ENCODE data around the gene LCE1E. TPM values are rescaled to one million over a fixed set of nuclear protein-coding genes. Genes with fewer than 3 reads are reported as not detected.

LCE1E gene
- not detected for total RNA-seq
- polyA plus RNA-seq, result not detected

GRCh38 chr1:152786077-152786476, at the start of gene LCE1E:
Gene LCE1E, plus strand, starts transcription at chr1:152786257. Its CDS starts 1,043 bp downstream, at chr1:152787300.
- no peak within 1 kb of the TSS for H3K4me3 ChIP-seq (ENCODE audit: low read length in 2 of 2)
- H3K27ac ChIP-seq (ENCODE audit: low read depth, low read length), result no peak within 1 kb of the TSS
- Mint-ChIP-seq H3K27me3 (peaks cover 15 to 46% of the 10 kb centered on the region in 2 donors), H3K4me3 (no peak within 1 kb of the TSS), H3K4me1 (no peaks in the 10 kb centered on the region), H3K9me3 (no peaks in the 10 kb centered on the region), H3K27ac (no peak within 1 kb of the TSS), H3K36me3 (no peaks in the 10 kb centered on the region)
- H3K4me1 ChIP-seq (ENCODE audit: insufficient read depth, low read length), result no peaks in the 10 kb centered on the region
- no peaks in the 10 kb centered on the region for H3K36me3 ChIP-seq (ENCODE audit: insufficient read depth, low read length)
- no peaks in the 10 kb centered on the region for H3K9me3 ChIP-seq (ENCODE audit: control insufficient read depth in 1 of 2, low read length in 2 of 2)
- peaks cover 4% of the 10 kb centered on the region for H3K27me3 ChIP-seq (ENCODE audit: insufficient read depth, low read length)
- ChIA-PET POLR2A (ENCODE audit: partially characterized antibody) (no interaction called here), CTCF (ENCODE audit: partially characterized antibody) (no interaction called here)
- DNase-seq, result no peak
- intact Hi-C loops (cut with micrococcal nuclease), result no loop called here

DNA sequence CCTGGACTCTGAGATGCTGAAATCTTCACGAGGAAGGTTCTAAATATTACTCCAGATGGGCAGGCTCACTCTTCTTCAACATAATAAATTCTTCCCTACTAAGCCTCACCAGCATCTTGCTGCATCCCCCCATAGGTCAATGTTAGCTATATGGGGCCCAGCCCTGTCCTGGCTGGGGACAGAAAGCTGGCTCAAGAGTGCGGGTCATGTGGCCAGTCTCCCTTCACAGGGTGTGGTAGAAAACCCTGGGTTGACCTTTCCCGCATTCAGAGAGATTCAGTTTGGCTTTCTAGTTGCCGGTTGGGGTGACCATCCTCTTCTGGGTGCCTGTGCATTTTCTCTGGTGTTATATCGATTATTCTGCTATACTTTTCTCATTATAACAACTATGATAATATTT, 48.1 kb upstream of the LCE1E start:
- Histone ChIP-seq H3K36me3 (ENCODE audit: insufficient read depth, low read length) (no peaks in the 10 kb centered on the region), H3K4me1 (ENCODE audit: insufficient read depth, low read length) (no peaks in the 10 kb centered on the region), H3K4me3 (ENCODE audit: low read length in 2 of 2) (no peak overlapping the region), H3K9me3 (ENCODE audit: control insufficient read depth in 1 of 2, low read length in 2 of 2) (no peaks in the 10 kb centered on the region), H3K27me3 (ENCODE audit: insufficient read depth, low read length) (no peaks in the 10 kb centered on the region), H3K27ac (ENCODE audit: low read depth, low read length) (no peak overlapping the region)
- CTCF ChIA-PET (ENCODE audit: partially characterized antibody), result no interaction called here
- H3K36me3 Mint-ChIP-seq, result no peaks in the 10 kb centered on the region
- no peak overlapping the region for H3K27ac Mint-ChIP-seq
- H3K9me3 Mint-ChIP-seq, result no peaks in the 10 kb centered on the region
- peaks cover 18 to 24% of the 10 kb centered on the region in 2 donors for H3K27me3 Mint-ChIP-seq
- no peaks in the 10 kb centered on the region for H3K4me1 Mint-ChIP-seq
- POLR2A ChIA-PET (ENCODE audit: partially characterized antibody), result no interaction called here
- no peak overlapping the region for H3K4me3 Mint-ChIP-seq
- intact Hi-C loops (cut with micrococcal nuclease), result no loop called here
- no peak for DNase-seq

GRCh38 chr1:152739841-152740240, 46.2 kb upstream of the LCE1E start:
- Histone ChIP-seq H3K9me3 (ENCODE audit: control insufficient read depth in 1 of 2, low read length in 2 of 2) (no peaks in the 10 kb centered on the region), H3K27ac (ENCODE audit: low read depth, low read length) (no peak overlapping the region), H3K27me3 (ENCODE audit: insufficient read depth, low read length) (no peaks in the 10 kb centered on the region), H3K36me3 (ENCODE audit: insufficient read depth, low read length) (no peaks in the 10 kb centered on the region), H3K4me3 (ENCODE audit: low read length in 2 of 2) (no peak overlapping the region), H3K4me1 (ENCODE audit: insufficient read depth, low read length) (no peaks in the 10 kb centered on the region)
- H3K9me3 Mint-ChIP-seq, result no peaks in the 10 kb centered on the region
- no peak overlapping the region for H3K4me3 Mint-ChIP-seq
- DNase-seq, result no peak
- H3K27ac Mint-ChIP-seq, result no peak overlapping the region
- ChIA-PET CTCF (ENCODE audit: partially characterized antibody) (no interaction called here), POLR2A (ENCODE audit: partially characterized antibody) (no interaction called here)
- no peaks in the 10 kb centered on the region for H3K36me3 Mint-ChIP-seq
- peaks cover 19 to 28% of the 10 kb centered on the region in 2 donors for H3K27me3 Mint-ChIP-seq
- no peaks in the 10 kb centered on the region for H3K4me1 Mint-ChIP-seq
- intact Hi-C loops (cut with micrococcal nuclease), result no loop called here

GRCh38 chr1:152741656-152742055, 44.4 kb upstream of the LCE1E start:
- peaks cover 17 to 33% of the 10 kb centered on the region in 2 donors for H3K27me3 Mint-ChIP-seq
- CTCF ChIA-PET (ENCODE audit: partially characterized antibody), result no interaction called here
- POLR2A ChIA-PET (ENCODE audit: partially characterized antibody), result no interaction called here

DNA sequence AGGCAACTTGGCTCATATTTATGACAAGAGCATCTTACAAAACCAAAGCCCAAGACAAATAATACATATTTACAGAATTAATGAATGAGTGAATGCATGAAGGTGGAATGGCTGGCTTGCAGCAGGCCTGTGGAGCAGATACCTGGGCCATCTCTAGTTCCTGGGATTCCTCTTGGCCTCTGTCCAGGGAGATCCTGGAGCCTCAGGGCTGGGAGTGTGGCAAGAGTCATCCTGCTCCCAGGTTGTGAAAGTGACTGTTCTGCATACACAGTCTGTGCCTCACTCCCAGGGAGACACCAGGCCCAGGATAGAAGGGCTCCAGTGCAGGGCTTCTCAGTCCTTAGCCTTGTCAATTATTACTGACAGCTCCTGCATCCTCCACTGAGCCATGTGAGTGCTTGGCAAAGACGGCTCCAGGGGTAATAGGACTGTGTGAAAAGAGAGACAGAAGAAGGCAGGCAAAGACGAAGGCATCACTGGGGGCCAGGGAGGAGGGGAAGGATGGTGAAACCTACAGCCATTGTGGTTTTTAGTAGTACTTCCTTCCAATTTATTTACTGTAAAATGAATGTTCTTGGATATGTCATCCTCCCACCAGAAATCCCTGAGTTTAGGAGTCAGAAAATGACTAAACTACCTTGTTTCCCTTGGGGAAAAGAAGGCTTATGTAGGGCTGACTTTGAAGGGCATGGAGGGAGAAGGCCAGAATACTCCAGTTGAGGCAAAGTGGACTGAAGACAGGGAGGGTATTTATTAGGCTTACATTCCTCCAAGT, 42.5 kb upstream of the LCE1E start:
- Histone ChIP-seq H3K27me3 (ENCODE audit: insufficient read depth, low read length) (no peaks in the 10 kb centered on the region), H3K9me3 (ENCODE audit: control insufficient read depth in 1 of 2, low read length in 2 of 2) (no peaks in the 10 kb centered on the region), H3K27ac (ENCODE audit: low read depth, low read length) (no peak overlapping the region), H3K4me1 (ENCODE audit: insufficient read depth, low read length) (no peaks in the 10 kb centered on the region), H3K36me3 (ENCODE audit: insufficient read depth, low read length) (no peaks in the 10 kb centered on the region), H3K4me3 (ENCODE audit: low read length in 2 of 2) (no peak overlapping the region)
- H3K4me3 Mint-ChIP-seq, result no peak overlapping the region
- H3K36me3 Mint-ChIP-seq, result no peaks in the 10 kb centered on the region
- no peak overlapping the region for H3K27ac Mint-ChIP-seq
- H3K27me3 Mint-ChIP-seq, result peaks cover 12 to 34% of the 10 kb centered on the region in 2 donors
- no peak for DNase-seq
- CTCF ChIA-PET (ENCODE audit: partially characterized antibody), result no interaction called here
- POLR2A ChIA-PET (ENCODE audit: partially characterized antibody), result no interaction called here
- H3K9me3 Mint-ChIP-seq, result no peaks in the 10 kb centered on the region
- H3K4me1 Mint-ChIP-seq, result no peaks in the 10 kb centered on the region
- intact Hi-C loops (cut with micrococcal nuclease), result no loop called here

More at GRCh38 chr1:152741656-152742055, 44.4 kb upstream of the LCE1E start:
- intact Hi-C loops (cut with micrococcal nuclease), result no loop called here
- Histone ChIP-seq H3K4me1 (ENCODE audit: insufficient read depth, low read length) (no peaks in the 10 kb centered on the region), H3K27ac (ENCODE audit: low read depth, low read length) (no peak overlapping the region), H3K4me3 (ENCODE audit: low read length in 2 of 2) (no peak overlapping the region), H3K27me3 (ENCODE audit: insufficient read depth, low read length) (no peaks in the 10 kb centered on the region), H3K36me3 (ENCODE audit: insufficient read depth, low read length) (no peaks in the 10 kb centered on the region), H3K9me3 (ENCODE audit: control insufficient read depth in 1 of 2, low read length in 2 of 2) (no peaks in the 10 kb centered on the region)
- DNase-seq, result no peak
- Mint-ChIP-seq H3K4me3 (no peak overlapping the region), H3K27ac (no peak overlapping the region), H3K9me3 (no peaks in the 10 kb centered on the region), H3K4me1 (no peaks in the 10 kb centered on the region), H3K36me3 (no peaks in the 10 kb centered on the region)

DNA sequence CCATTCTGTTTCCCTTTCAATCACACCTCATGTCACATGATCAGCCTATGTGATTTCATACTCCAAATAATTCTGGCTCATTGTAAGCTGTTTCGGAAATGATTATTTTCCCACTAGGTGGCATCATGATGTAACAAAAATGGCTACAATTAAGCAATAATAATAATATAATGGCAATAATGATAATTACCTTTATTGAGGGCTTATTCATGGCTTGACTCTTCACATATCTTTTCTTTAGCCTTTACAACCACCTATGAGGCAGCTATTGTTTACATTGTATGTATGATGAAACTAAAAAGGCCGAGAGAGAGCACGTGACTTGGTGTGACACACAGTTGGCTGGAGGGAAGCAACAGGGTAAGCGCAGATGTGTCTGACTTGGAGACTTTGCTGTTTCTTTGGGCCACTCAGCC, 40.8 kb upstream of the LCE1E start:
- H3K36me3 ChIP-seq (ENCODE audit: insufficient read depth, low read length), result no peaks in the 10 kb centered on the region
- CTCF ChIA-PET (ENCODE audit: partially characterized antibody), result no interaction called here
- H3K27me3 ChIP-seq (ENCODE audit: insufficient read depth, low read length), result no peaks in the 10 kb centered on the region
- intact Hi-C loops (cut with micrococcal nuclease), result no loop called here
- Mint-ChIP-seq H3K27me3 (peaks cover 13 to 32% of the 10 kb centered on the region in 2 donors), H3K27ac (no peak overlapping the region), H3K4me1 (no peaks in the 10 kb centered on the region), H3K4me3 (no peak overlapping the region), H3K9me3 (no peaks in the 10 kb centered on the region), H3K36me3 (no peaks in the 10 kb centered on the region)
- POLR2A ChIA-PET (ENCODE audit: partially characterized antibody), result no interaction called here
- H3K4me3 ChIP-seq (ENCODE audit: low read length in 2 of 2), result no peak overlapping the region
- H3K4me1 ChIP-seq (ENCODE audit: insufficient read depth, low read length), result no peaks in the 10 kb centered on the region
- no peaks in the 10 kb centered on the region for H3K9me3 ChIP-seq (ENCODE audit: control insufficient read depth in 1 of 2, low read length in 2 of 2)
- no peak overlapping the region for H3K27ac ChIP-seq (ENCODE audit: low read depth, low read length)
- no peak for DNase-seq

DNA sequence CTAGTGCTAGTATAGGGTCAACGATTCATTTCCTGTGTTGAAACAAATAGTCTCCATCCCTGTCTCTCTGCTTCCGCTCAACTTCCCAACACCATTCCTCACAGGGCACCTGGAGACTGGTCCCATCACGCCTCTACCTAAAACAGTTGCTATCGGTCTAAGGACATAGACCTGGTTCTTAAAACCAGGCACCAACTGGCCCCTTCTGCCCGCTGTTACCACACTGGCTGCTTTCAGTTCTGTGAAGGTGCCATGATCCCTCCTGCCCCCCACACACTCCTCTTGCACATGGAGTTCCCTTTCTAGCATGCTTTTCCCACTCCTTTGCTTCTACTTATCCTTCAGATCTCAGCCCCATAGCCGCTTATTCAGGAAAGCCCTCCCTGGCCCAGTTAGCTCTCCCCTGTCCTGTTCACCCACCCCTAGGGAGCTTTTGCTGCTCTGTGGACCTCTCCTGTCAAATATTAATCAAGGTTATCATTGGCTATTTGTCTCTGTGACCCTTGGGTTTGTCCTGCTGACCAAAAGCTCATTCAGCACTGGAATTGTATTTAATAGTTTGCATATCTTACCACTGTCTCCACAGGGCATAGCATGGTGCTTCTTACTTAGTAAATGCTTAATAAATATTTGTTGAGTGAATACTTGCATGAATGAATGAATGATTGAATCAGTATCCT, 40.2 kb upstream of the LCE1E start:
- Histone ChIP-seq H3K4me3 (ENCODE audit: low read length in 2 of 2) (no peak overlapping the region), H3K27ac (ENCODE audit: low read depth, low read length) (no peak overlapping the region), H3K36me3 (ENCODE audit: insufficient read depth, low read length) (no peaks in the 10 kb centered on the region), H3K27me3 (ENCODE audit: insufficient read depth, low read length) (peaks cover 3% of the 10 kb centered on the region), H3K9me3 (ENCODE audit: control insufficient read depth in 1 of 2, low read length in 2 of 2) (no peaks in the 10 kb centered on the region), H3K4me1 (ENCODE audit: insufficient read depth, low read length) (no peaks in the 10 kb centered on the region)
- Mint-ChIP-seq H3K4me3 (no peak overlapping the region), H3K36me3 (no peaks in the 10 kb centered on the region), H3K27me3 (peaks cover 16 to 37% of the 10 kb centered on the region in 2 donors), H3K9me3 (no peaks in the 10 kb centered on the region), H3K27ac (no peak overlapping the region), H3K4me1 (no peaks in the 10 kb centered on the region)
- POLR2A ChIA-PET (ENCODE audit: partially characterized antibody), result no interaction called here
- CTCF ChIA-PET (ENCODE audit: partially characterized antibody), result no interaction called here
- no peak for DNase-seq
- intact Hi-C loops (cut with micrococcal nuclease), result no loop called here
